Posterior cingulate gyrus (tissue), 11 donors: ENCODE results near the gene FARP1.

Experiments
- DNase-seq, 10 donors: peaks; one replicate each; pipeline versions ENCODE4 v3.0.0 to v3.0.0-alpha.2; 2020 to 2021; ENCODE audit warnings: mixed read lengths in 3 of 10
- intact Hi-C: fragments of 100-400 bp; cut with DNase I; formaldehyde crosslinking; loops from one replicate; pipeline ENCODE4 v1.15.1; 2023

The FARP1 gene

GRCh38 chr13:98447881-98448641 lies 305.2 kb downstream of the FARP1 start:
- DNase-seq, result peak in 9 of 10 donors; percentile 45 to 93 (median 79)
- intact Hi-C loops, result loop anchor here (1.0 to 5.0 kb wide), 2 partner anchors 129 to 205 kb away; partner anchors contain the start of gene STK24

- intact Hi-C loops, result loop anchor here (1.0 to 5.0 kb wide), 2 partner anchors 129 to 205 kb away; partner anchors contain the start of gene STK24
- peak in 2 of 10 donors; percentile 5 to 26 for DNase-seq
These were observed 305.7 kb downstream of the FARP1 start for GRCh38 chr13:98448642-98448928.

- peak in 3 of 10 donors; percentile 47 to 74 (median 68) for DNase-seq
- intact Hi-C loops, result loop anchor here (5.0 kb wide), 1 partner anchor 128 kb away; the partner anchor contains the start of gene STK24
These were observed 306.4 kb downstream of the FARP1 start for GRCh38 chr13:98449273-98449672.

- intact Hi-C loops, result no loop called here
- DNase-seq, result no peak
These were observed 307.1 kb downstream of the FARP1 start for GRCh38 chr13:98450026-98450425.

GRCh38 chr13:98450539-98451111 lies 307.7 kb downstream of the FARP1 start:
- peak in 7 of 10 donors; percentile 36 to 91 (median 64) for DNase-seq
- intact Hi-C loops, result no loop called here

GRCh38 chr13:98451676-98452470 lies 309.0 kb downstream of the FARP1 start:
- intact Hi-C loops, result no loop called here
- DNase-seq, result peak in 7 of 10 donors; percentile 26 to 86 (median 53)

- DNase-seq, result peak in 3 of 10 donors; percentile 59 to 76 (median 68)
- intact Hi-C loops, result no loop called here
These were observed 310.3 kb downstream of the FARP1 start for GRCh38 chr13:98452851-98453843.

- DNase-seq, result peak in 3 of 10 donors; percentile 22 to 83 (median 82)
- intact Hi-C loops, result no loop called here
These were observed 311.5 kb downstream of the FARP1 start for GRCh38 chr13:98454389-98454881.

GRCh38 chr13:98456413-98456845 lies 313.5 kb downstream of the FARP1 start:
- intact Hi-C loops, result no loop called here
- peak in 1 of 10 donors; percentile 49 for DNase-seq

- intact Hi-C loops, result no loop called here
- peak in 3 of 10 donors; percentile 55 to 65 (median 55) for DNase-seq
These were observed 314.2 kb downstream of the FARP1 start for GRCh38 chr13:98457053-98457452.

- intact Hi-C loops, result no loop called here
- DNase-seq, result peak in 2 of 10 donors; percentile 29 to 80
These were observed 315.5 kb downstream of the FARP1 start for GRCh38 chr13:98458431-98458830.

- peak in 2 of 10 donors; percentile 54 to 83 for DNase-seq
- intact Hi-C loops, result no loop called here
These were observed 316.3 kb downstream of the FARP1 start for GRCh38 chr13:98459171-98459681.

- DNase-seq, result peak in 3 of 10 donors; percentile 45 to 86 (median 72)
- intact Hi-C loops, result no loop called here
These were observed 317.0 kb downstream of the FARP1 start for GRCh38 chr13:98459721-98460370.

- DNase-seq, result peak in 4 of 10 donors; percentile 48 to 90 (median 86)
- intact Hi-C loops, result no loop called here
These were observed 317.6 kb downstream of the FARP1 start for GRCh38 chr13:98460516-98460915.

GRCh38 chr13:98461486-98462240 lies 318.8 kb downstream of the FARP1 start:
- intact Hi-C loops, result no loop called here

GRCh38 chr13:98462241-98462882 lies 319.5 kb downstream of the FARP1 start:
- peak in 3 of 10 donors; percentile 55 to 72 (median 68) for DNase-seq

More at GRCh38 chr13:98461486-98462240, 318.8 kb downstream of the FARP1 start:
- DNase-seq, result peak in 2 of 10 donors; percentile 46 to 76

GRCh38 chr13:98462946-98463345 lies 320.1 kb downstream of the FARP1 start:
- intact Hi-C loops, result no loop called here

More at GRCh38 chr13:98462241-98462882, 319.5 kb downstream of the FARP1 start:
- intact Hi-C loops, result no loop called here

More at GRCh38 chr13:98462946-98463345, 320.1 kb downstream of the FARP1 start:
- DNase-seq, result peak in 3 of 10 donors; percentile 74 to 80 (median 75)
